GM12872 (cell line): ENCODE data around the gene ASTN2.

Experiments used
- CTCF ChIP-seq: IDR thresholded peaks from 3 replicates; pipeline ENCODE4 v1.5.1; 2011; ENCODE audit warnings: low read depth, mild to moderate bottlenecking, low read length, moderate library complexity; ENCODE audit not compliant: insufficient read depth

ASTN2 gene

GRCh38 chr9:116695438-116695837 lies 719.4 kb downstream of the ASTN2 start:
- no peak for TF ChIP-seq CTCF

GRCh38 chr9:116694785-116695291 lies 720.0 kb downstream of the ASTN2 start:
- no peak for TF ChIP-seq CTCF

GRCh38 chr9:116693233-116693731 lies 721.6 kb downstream of the ASTN2 start:
- TF ChIP-seq CTCF: no peak

- no peak for TF ChIP-seq CTCF
These were observed 722.2 kb downstream of the ASTN2 start for GRCh38 chr9:116692616-116693015.

- no peak for TF ChIP-seq CTCF
These were observed 723.2 kb downstream of the ASTN2 start for GRCh38 chr9:116691607-116692006.

- no peak for TF ChIP-seq CTCF
These were observed 725.3 kb downstream of the ASTN2 start for GRCh38 chr9:116689486-116690032.

GRCh38 chr9:116688806-116689485 lies 725.9 kb downstream of the ASTN2 start:
- no peak for TF ChIP-seq CTCF
